B cell (primary cell): ENCODE results near the gene PUS7. TPM values are rescaled to one million over a fixed set of nuclear protein-coding genes. Genes with fewer than 3 reads are reported as not detected.

Experiments used
- ATAC-seq: fragments of 200-7000 bp; cut with Tn5 transposase; one replicate; pipeline ENCODE4 v1.10.0; 2021; ENCODE audit warnings: low read depth, mild to moderate bottlenecking, moderate number of reproducible peaks, moderate library complexity
- CTCF ChIA-PET: fragments of 350-600 bp; sonication (Branson Sonifier 250); formaldehyde crosslinking; loops from one replicate; lab custom pipeline; 2021; ENCODE audit warnings: antibody characterized with exemption, inconsistent platforms; lab: Charles Lee
- POLR2A ChIA-PET: fragments of 350-600 bp; sonication (Branson Sonifier 250); formaldehyde crosslinking; loops from one replicate; lab custom pipeline; 2021; ENCODE audit warnings: antibody characterized with exemption; lab: Charles Lee
- DNase-seq: peaks from one replicate; pipeline ENCODE4 v3.0.0; 2013
- H2AFZ ChIP-seq: 2 replicates; pipeline ENCODE4 v1.6.1; 2012; ENCODE audit warnings: mild to moderate bottlenecking, low read depth, low read length; ENCODE audit not compliant: insufficient read depth, poor library complexity, severe bottlenecking
- H3K27ac ChIP-seq, 2 donors: 1 replicate in 1 of 2; 2 replicates in 1 of 2; pipeline ENCODE4 v1.5.1; 2012 to 2013; ENCODE audit warnings: low read length in 2 of 2, mild to moderate bottlenecking in 2 of 2, moderate library complexity in 1 of 2
- H3K27me3 ChIP-seq, 4 experiments: fragments of 200-600 bp in 1 of 4; sonication (generic) in 1 of 4; replicated peaks in 1 of 4; 1 replicate in 2 of 4; 2 replicates in 2 of 4; pipeline versions ENCODE4 v1.6.1 to v1.7.0; 2013 to 2016; ENCODE audit warnings: low read length in 3 of 4, mild to moderate bottlenecking in 2 of 4, mixed read lengths in 1 of 4, moderate library complexity in 1 of 4; ENCODE audit not compliant: insufficient read depth in 4 of 4, control insufficient read depth in 3 of 4; ENCODE audit errors: control extremely low read depth in 1 of 4
- H3K36me3 ChIP-seq, 2 experiments: replicated peaks in 1 of 2; 1 replicate in 1 of 2; 2 replicates in 1 of 2; pipeline versions ENCODE4 v1.6.1 to v1.7.1; 2013; ENCODE audit warnings: low read length in 1 of 2; ENCODE audit not compliant: insufficient read depth in 2 of 2, control insufficient read depth in 1 of 2; ENCODE audit errors: control extremely low read depth in 1 of 2, extremely low read depth in 1 of 2
- H3K4me1 ChIP-seq, 2 donors: fragments of 200-600 bp in 1 of 2; sonication (generic) in 1 of 2; 1 replicate in 1 of 2; 2 replicates in 1 of 2; pipeline versions ENCODE4 v1.5.1 to v1.6.1; 2013 to 2017; ENCODE audit warnings: low read length in 2 of 2; ENCODE audit not compliant: control insufficient read depth in 2 of 2, insufficient read depth in 2 of 2
- H3K4me2 ChIP-seq: replicated peaks from 2 replicates; pipeline ENCODE3; 2012; ENCODE audit warnings: mild to moderate bottlenecking, low read depth, low read length; ENCODE audit not compliant: poor library complexity, severe bottlenecking
- H3K4me3 ChIP-seq, 5 experiments: fragments of 200-600 bp in 1 of 5; sonication (generic) in 1 of 5; 1 replicate in 3 of 5; 2 replicates in 2 of 5; pipeline versions ENCODE4 v1.5.1 to v1.7.0; 2011 to 2016; ENCODE audit warnings: low read length in 4 of 5, mild to moderate bottlenecking in 4 of 5, low read depth in 2 of 5, control low read depth in 1 of 5, moderate library complexity in 1 of 5; ENCODE audit not compliant: insufficient read depth in 1 of 5; ENCODE audit errors: control extremely low read depth in 1 of 5, extremely low read depth in 1 of 5
- H3K79me2 ChIP-seq: fragments of 200-600 bp; sonication (generic); one replicate; pipeline ENCODE4 v1.6.0; 2016; ENCODE audit warnings: low read length; ENCODE audit not compliant: control insufficient read depth, insufficient read depth
- H3K9ac ChIP-seq: fragments of 200-600 bp; sonication (generic); 2 replicates; pipeline ENCODE4 v1.6.1; 2017; ENCODE audit warnings: mild to moderate bottlenecking, low read length, moderate library complexity
- H3K9me3 ChIP-seq, 3 donors: one replicate each; pipeline versions ENCODE4 v1.6.1 to v1.7.1; 2013; ENCODE audit warnings: low read length in 2 of 3; ENCODE audit not compliant: control insufficient read depth in 2 of 3, insufficient read depth in 1 of 3; ENCODE audit errors: control extremely low read depth in 1 of 3
- H4K20me1 ChIP-seq: 2 replicates; pipeline ENCODE4 v1.6.0; 2012; ENCODE audit warnings: mild to moderate bottlenecking, low read length; ENCODE audit not compliant: insufficient read depth, control insufficient read depth, poor library complexity, severe bottlenecking
- H3K27ac Mint-ChIP-seq: one replicate; pipeline ENCODE4 v1.8.0; 2021; ENCODE audit warnings: mixed read lengths
- H3K27me3 Mint-ChIP-seq: one replicate; pipeline ENCODE4 v1.8.0; 2021; ENCODE audit warnings: mixed read lengths
- H3K4me1 Mint-ChIP-seq: one replicate; pipeline ENCODE4 v1.8.0; 2021; ENCODE audit warnings: mixed read lengths
- H3K4me3 Mint-ChIP-seq: one replicate; pipeline ENCODE4 v1.8.0; 2021; ENCODE audit warnings: mixed read lengths
- H3K9me3 Mint-ChIP-seq: one replicate; pipeline ENCODE4 v1.8.0; 2022; ENCODE audit warnings: mixed read lengths; ENCODE audit not compliant: insufficient read depth
- CTCF ChIP-seq: fragments of 200-600 bp; IDR thresholded peaks from one replicate; pipeline ENCODE4 v1.8.0; 2022; ENCODE audit warnings: antibody characterized with exemption, mild to moderate bottlenecking
- EZH2 ChIP-seq: IDR thresholded peaks from 2 replicates; pipeline ENCODE4 v1.6.1; 2012; ENCODE audit warnings: borderline replicate concordance, low read depth, mild to moderate bottlenecking, moderate library complexity, low read length; ENCODE audit not compliant: insufficient read depth, poor library complexity, severe bottlenecking
- WGBS: methylation state at CpG from one replicate; pipeline ENCODE4 v1.1.5; 2013; ENCODE audit warnings: missing lambda C conversion rate; ENCODE audit not compliant: insufficient coverage; 5-methylcytosine and 5-hydroxymethylcytosine counted together
- intact Hi-C: fragments of 100-400 bp; cut with micrococcal nuclease; formaldehyde crosslinking; loops from one replicate; pipeline ENCODE4 v1.10.0; 2022
- polyA plus RNA-seq: library from polyadenylated mRNA; depleted of rRNA; stranded (reverse); fragments of >200 nt; gene quantifications from 2 replicates; pipeline ENCODE4 v1.2.3, GENCODE V29; 2012
- total RNA-seq, 2 donors: library from RNA; stranded (reverse); fragments of 120-200 nt in 1 of 2; gene quantifications; 1 replicate in 1 of 2; 2 replicates in 1 of 2; pipeline versions ENCODE4 v1.2.3 to v1.2.4, GENCODE V29; 2013 to 2022

PUS7 gene
- total and polyA plus RNA-seq, 2 donors (not counting 1 experiment from before 2014, with no cell fraction given) = 2.0 to 7.7 TPM

DNA sequence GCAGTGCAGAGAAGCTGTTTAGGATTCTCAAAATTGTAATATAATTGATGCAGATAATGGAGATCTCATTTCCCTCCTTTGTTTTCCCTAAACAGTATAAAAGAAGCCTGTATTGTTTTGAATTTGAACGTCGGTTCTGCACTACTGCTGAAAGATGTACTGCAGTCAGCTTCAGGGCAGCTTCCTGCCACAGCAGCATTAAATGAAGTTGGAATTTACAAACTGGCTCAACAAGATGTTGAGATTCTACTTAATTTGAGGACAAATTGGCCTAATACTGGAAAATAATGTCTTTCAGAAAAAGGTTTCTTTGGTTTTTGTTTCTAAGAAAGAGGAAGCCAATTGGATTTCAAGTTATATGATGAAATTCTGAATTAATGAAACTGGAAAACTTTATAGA lies 45.0 kb upstream of the PUS7 start:
- Mint-ChIP-seq H3K4me3 (no peak overlapping the region), H3K4me1 (no peaks in the 10 kb centered on the region), H3K27ac (no peak overlapping the region), H3K9me3 (no peaks in the 10 kb centered on the region), H3K27me3 (no peaks in the 10 kb centered on the region)
- no peaks in the 10 kb centered on the region for H3K4me1 ChIP-seq
- H4K20me1 ChIP-seq = no peaks in the 10 kb centered on the region
- peaks cover 16 to 50% of the 10 kb centered on the region in 2 experiments for H3K36me3 ChIP-seq
- WGBS = no CpG with 5 or more reads among the region's 2 CpGs
- no peak overlapping the region for H3K27ac ChIP-seq
- H2AFZ ChIP-seq = no peak overlapping the region
- no peak for ATAC-seq
- no peak overlapping the region for H3K4me2 ChIP-seq
- no peak overlapping the region for H3K4me3 ChIP-seq
- H3K79me2 ChIP-seq = no peaks in the 10 kb centered on the region
- no peak for DNase-seq
- ChIA-PET CTCF (interaction anchor here (0.7 to 0.8 kb wide), 2 partner anchors 9 to 35 kb away, joined by 3 read pairs; partner anchors contain the start of gene RINT1), POLR2A (no interaction called here)
- no peaks in the 10 kb centered on the region for H3K9me3 ChIP-seq
- H3K27me3 ChIP-seq = no peaks in the 10 kb centered on the region
- no peak for TF ChIP-seq CTCF
- no peak for TF ChIP-seq EZH2
- H3K9ac ChIP-seq = no peak overlapping the region
- intact Hi-C loops = no loop called here

GRCh38 chr7:105565190-105565589 lies 43.1 kb upstream of the PUS7 start:
- intact Hi-C loops = no loop called here
- POLR2A ChIA-PET = no interaction called here
- no peak overlapping the region for H3K4me3 Mint-ChIP-seq
- Histone ChIP-seq H3K4me1 (no peaks in the 10 kb centered on the region), H3K27ac (no peak overlapping the region), H2AFZ (no peak overlapping the region), H3K4me2 (no peak overlapping the region), H3K36me3 (peaks cover 17 to 54% of the 10 kb centered on the region in 2 experiments), H3K9ac (no peak overlapping the region), H3K4me3 (no peak overlapping the region), H3K79me2 (no peaks in the 10 kb centered on the region), H3K9me3 (no peaks in the 10 kb centered on the region), H3K27me3 (no peaks in the 10 kb centered on the region), H4K20me1 (no peaks in the 10 kb centered on the region)
- DNase-seq (no peak), ATAC-seq (no peak)
- no peaks in the 10 kb centered on the region for H3K27me3 Mint-ChIP-seq
- TF ChIP-seq CTCF = no peak
- no peak for TF ChIP-seq EZH2
- H3K4me1 Mint-ChIP-seq = no peaks in the 10 kb centered on the region
- no peak overlapping the region for H3K27ac Mint-ChIP-seq
- CTCF ChIA-PET = interaction anchor here (0.6 to 1.0 kb wide), 2 partner anchors 36 to 220 kb away, joined by 3 read pairs; no protein-coding TSS in a partner anchor
- 96% methylated on average over 4 of the region's 4 CpGs for WGBS
- H3K9me3 Mint-ChIP-seq = no peaks in the 10 kb centered on the region
